Iris pigment epithelial cell (primary cell): ENCODE data around the gene SPIRE1.
"Not testable (repeated sequence)": the region's sequence is repeated elsewhere in the genome, so short reads cannot be mapped to it uniquely, and the experiment has no call there.

Experiments
- DNase-seq: peaks from one replicate; pipeline ENCODE4 v3.0.0-alpha.2; 2011; ENCODE audit warnings: low read depth

The SPIRE1 gene

DNA sequence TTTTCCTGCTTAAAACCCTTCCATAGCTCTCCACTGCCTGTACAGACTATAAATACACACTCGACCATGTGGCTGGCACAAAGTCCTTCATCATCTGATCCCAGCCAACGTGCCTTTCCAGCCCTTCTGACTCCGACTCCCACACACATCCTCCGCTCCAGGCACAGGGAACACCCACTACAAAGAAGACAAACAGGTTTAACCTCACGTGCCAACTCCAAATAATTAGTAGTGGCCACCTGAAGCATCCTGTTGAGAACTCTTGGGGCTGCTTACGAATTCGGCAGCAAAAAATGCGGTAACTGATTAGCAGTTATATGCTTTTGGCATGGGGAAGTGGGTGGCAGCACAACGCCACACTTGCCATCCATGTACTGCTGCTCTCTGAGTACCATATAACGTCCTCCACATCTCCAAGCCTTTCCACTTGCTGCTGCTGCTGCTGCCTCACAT lies 12.1 kb downstream of the SPIRE1 start:
- peak; percentile 34 for DNase-seq

- DNase-seq: no peak
These were observed 12.7 kb downstream of the SPIRE1 start for GRCh38 chr18:12645254-12645653.

- DNase-seq: not testable (repeated sequence)
These were observed 14.2 kb downstream of the SPIRE1 start for GRCh38 chr18:12643756-12644155.

- DNase-seq: no peak
These were observed 17.1 kb downstream of the SPIRE1 start for GRCh38 chr18:12640881-12641200.

GRCh38 chr18:12639990-12640880 lies 17.7 kb downstream of the SPIRE1 start:
- DNase-seq: peak; percentile 89

GRCh38 chr18:12638644-12639124 lies 19.2 kb downstream of the SPIRE1 start:
- DNase-seq: no peak

DNA sequence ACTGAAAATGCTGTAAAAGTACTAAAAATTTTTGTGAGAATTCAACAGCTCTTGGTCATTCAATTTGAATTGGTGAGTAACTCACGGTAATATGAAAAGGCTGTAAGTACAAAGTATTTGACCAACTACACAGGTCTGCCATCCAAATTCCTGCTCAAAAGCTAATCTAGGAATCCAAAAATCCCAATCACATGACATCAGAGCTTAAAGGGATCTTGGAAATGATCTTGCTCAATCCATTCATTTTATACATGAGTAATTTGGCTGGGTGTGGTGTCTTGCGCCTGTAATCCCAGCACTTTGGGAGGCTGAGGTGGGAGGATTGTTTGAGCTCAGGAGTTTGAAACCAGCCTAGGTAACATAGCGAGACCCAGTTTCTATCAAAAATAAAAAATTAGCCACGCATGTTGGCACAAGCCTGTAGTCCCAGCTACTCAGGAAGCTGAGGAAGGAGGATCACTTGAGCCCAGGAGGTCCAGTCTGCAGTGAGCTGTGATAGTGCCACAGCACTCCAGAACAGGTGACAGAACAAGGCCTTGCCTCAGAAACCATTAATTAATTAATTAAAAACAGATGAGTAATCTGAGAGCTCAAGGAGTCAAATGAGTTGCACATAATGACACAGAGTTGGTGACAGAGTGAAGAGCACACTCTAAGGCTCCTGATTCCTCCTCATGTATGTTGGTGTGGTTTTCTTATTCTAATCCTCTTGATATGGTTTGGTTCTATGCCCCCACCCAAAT lies 19.8 kb downstream of the SPIRE1 start:
- peak; percentile 57 for DNase-seq

DNA sequence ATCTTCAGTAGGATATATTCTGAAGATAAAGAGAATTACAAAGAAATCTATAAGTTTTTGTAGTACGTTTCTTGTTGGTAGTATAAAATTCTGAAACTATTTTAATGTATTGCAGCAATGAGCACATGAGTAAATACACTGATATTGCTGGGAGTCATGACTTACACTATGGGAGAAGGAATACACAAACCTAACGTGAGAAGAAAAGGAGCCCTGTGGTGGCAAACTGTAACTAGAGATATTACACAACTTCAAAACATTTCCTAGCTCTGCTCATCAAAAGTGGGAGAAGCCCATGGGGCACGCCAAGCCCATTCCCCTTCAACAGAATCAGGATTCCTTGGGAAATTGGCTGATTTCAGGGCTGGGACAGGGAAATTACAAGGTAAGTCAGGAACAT lies 20.5 kb downstream of the SPIRE1 start:
- peak; percentile 56 for DNase-seq

- DNase-seq: no peak
These were observed 26.0 kb downstream of the SPIRE1 start for GRCh38 chr18:12631831-12632477.

DNA sequence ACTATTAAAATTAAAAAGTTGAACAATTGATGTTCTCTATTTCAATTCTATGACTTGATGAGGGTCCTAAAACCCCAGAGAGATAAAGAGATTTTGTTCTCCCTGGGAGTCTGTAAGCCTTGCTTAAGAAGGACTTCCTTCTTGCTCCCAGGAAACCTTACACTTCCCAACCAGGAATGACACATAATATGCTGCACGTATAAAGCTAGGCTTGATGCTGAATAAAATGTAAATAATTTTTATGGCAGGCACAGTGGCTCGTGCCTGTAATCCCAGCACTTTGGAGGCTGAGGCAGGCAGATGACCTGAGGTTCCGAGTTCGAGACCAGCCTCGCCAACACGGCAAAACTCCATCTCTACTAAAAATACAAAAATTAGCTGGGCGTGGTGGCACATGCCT lies 27.8 kb downstream of the SPIRE1 start:
- peak; percentile 49 for DNase-seq

GRCh38 chr18:12628706-12629702 lies 28.9 kb downstream of the SPIRE1 start:
- DNase-seq: peak; percentile 87

- DNase-seq: not testable (repeated sequence)
These were observed 30.7 kb downstream of the SPIRE1 start for GRCh38 chr18:12627199-12627598.

GRCh38 chr18:12625241-12625640 lies 32.7 kb downstream of the SPIRE1 start:
- DNase-seq: peak; percentile 36

DNA sequence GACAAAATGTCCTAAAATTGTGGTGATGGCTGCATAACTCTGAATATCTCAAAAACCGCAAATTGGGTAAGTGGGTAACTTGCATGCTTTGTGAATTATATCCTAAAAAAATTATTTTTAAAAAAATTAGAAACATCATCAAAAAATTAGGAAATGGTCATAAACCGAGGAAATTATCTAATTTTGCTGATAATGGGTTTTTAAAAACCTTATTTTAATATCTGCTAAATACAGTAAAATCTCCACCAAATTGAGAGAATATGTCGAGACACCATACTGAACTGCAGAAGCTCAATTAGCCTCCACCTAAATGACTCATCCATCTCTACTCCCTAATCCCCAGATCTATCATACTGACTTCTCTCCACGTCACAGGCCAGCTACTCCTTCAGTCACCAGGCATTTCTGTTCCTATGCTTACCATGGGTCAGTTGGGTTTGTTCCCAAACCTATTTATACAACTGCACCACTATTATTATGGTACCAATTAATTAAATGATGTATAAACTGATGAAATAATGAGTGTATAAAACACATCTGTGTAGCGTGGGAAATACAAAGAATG lies 36.1 kb downstream of the SPIRE1 start:
- peak; percentile 92 for DNase-seq

DNA sequence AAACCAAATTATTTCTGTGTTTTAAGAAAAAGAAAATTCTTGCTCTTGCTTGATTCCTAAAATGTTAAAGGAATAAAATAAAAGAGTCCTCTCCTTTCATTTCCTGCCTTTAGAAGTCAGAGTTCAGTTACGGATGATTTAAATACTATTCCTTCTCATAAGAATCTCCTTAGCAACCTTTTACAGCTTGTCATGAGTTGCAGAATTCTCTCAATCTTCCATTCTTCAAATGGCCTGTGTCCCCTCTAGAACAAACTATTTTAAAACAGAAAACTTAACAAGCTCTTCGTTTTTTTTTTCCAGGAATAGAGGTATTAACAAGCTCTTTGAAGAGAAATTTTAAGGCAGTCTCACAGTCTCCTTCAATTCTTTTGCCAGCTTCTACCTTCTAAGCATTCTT lies 42.2 kb downstream of the SPIRE1 start:
- DNase-seq: no peak

GRCh38 chr18:12608301-12608700 lies 49.6 kb downstream of the SPIRE1 start:
- DNase-seq: peak; percentile 71

DNA sequence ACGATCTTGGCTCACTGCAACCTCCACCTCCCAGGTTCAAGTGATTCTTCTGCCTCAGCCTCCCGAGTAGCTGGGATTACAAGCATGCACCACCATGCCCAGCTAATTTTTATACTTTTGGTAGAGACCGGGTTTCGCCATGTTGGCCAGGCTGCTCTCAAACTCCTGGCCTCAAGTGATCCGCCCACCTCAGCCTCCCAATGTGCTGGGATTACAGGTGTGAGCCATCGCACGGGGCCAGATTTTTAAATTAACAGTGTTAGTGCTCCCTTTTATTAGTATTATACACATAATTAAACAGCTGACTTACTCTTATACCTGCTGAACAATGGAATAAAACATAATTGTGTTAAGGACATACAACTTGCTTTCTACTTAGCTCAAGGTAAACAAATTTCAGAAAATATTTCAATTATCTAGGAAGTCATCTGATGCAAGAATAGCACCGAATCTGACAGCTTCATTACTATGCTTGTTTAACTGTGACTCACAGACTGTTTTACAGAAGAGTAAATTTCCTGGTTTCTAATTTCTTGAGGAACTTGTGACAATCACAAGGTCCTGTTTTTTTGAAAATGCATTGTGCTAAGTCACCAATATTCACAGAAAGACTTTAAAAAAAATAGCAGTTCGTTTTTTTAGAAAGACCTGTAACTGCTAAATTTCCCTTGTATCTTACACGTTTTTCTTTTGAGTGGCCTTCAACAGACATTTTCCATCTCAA lies 51.2 kb downstream of the SPIRE1 start:
- DNase-seq: peak; percentile 83

DNA sequence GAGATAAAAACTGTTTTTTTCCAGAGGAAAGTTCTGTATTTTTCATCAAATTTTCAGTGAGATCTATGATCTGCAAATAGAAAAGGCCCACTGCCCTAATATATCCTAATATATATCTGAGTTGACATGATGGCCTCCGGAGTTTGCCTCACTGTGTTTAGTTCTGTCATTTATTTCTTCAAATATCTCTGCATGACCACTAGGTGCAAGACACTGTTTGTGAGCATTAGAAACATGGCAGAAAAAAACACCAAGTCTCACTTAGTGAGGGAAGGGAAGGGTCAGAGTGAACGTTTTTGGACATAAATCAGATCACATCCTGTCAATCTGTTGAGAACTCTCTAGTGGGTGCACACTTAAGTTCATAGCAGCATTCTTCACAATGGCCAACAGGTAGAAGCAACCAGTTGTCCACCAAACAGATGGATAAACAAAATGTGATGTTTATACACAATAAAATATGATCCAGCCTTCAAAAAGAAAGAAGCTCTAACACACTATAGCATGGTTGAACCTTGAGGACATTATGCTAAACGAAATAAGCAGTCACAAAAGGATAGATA lies 53.4 kb downstream of the SPIRE1 start:
- no peak for DNase-seq

DNA sequence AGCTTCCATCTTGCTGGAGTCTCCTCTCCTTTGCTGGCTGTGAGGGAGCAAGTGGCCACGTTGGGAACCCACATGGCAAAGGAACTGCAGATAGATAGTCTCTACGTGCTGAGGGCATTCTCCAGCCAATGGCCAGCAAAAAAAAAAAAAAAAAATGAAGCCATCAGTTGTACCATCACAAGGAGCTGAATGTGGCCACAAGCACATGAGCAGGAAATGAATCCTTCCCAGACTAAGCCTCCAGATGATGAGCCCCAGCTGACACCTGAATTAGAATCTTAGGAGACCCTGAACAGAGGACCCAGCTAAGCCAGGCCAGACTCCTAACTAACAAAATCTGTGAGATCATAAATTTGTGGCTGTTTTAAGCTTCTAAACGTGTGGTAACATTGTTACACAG lies 57.9 kb downstream of the SPIRE1 start:
- DNase-seq: no peak

GRCh38 chr18:12599543-12599942 lies 58.4 kb downstream of the SPIRE1 start:
- DNase-seq: no peak
